ENCODE results near the gene SLC26A2. TPM values are rescaled to one million over a fixed set of nuclear protein-coding genes. Genes with fewer than 3 reads are reported as not detected.
A peak's percentile ranks its signal among the peaks of the same experiment; 100 is the strongest.

The SLC26A2 gene
- total RNA-seq, 4 donors from 2014 or later: 14.8 to 21.8 (median 16.6) TPM

- no peak for ATAC-seq (ENCODE audit: low FRiP score)
- TF ChIP-seq CTCF (IDR thresholded peaks at IDR 0.05): no peak
- DNase-seq (ENCODE audit: low spot score): no peak
Observed at GRCh38 chr5:149937610-149938009, 22.9 kb upstream of the SLC26A2 start.

- ATAC-seq (ENCODE audit: low FRiP score): no peak
- peak; percentile 56 for DNase-seq (ENCODE audit: low spot score)
- no peak for TF ChIP-seq CTCF (IDR thresholded peaks at IDR 0.05)
Observed at GRCh38 chr5:149938279-149938678, 22.3 kb upstream of the SLC26A2 start.

GRCh38 chr5:149938791-149939358 lies 21.7 kb upstream of the SLC26A2 start:
- DNase-seq (ENCODE audit: low spot score): no peak
- no peak for TF ChIP-seq CTCF (IDR thresholded peaks at IDR 0.05)
- peak; percentile 46 for ATAC-seq (ENCODE audit: low FRiP score)

GRCh38 chr5:149939546-149939945 lies 21.0 kb upstream of the SLC26A2 start:
- TF ChIP-seq CTCF (IDR thresholded peaks at IDR 0.05): no peak
- ATAC-seq (ENCODE audit: low FRiP score) (no peak), DNase-seq (ENCODE audit: low spot score) (no peak)

GRCh38 chr5:149940077-149940574 lies 20.4 kb upstream of the SLC26A2 start:
- no peak for ATAC-seq (ENCODE audit: low FRiP score)
- TF ChIP-seq CTCF (IDR thresholded peaks at IDR 0.05): no peak
- no peak for DNase-seq (ENCODE audit: low spot score)

- no peak for DNase-seq (ENCODE audit: low spot score)
- no peak for ATAC-seq (ENCODE audit: low FRiP score)
- TF ChIP-seq CTCF (IDR thresholded peaks at IDR 0.05): no peak
Observed at GRCh38 chr5:149940941-149941644, 19.5 kb upstream of the SLC26A2 start.

GRCh38 chr5:149941795-149942194 lies 18.8 kb upstream of the SLC26A2 start:
- no peak for ATAC-seq (ENCODE audit: low FRiP score)
- no peak for TF ChIP-seq CTCF (IDR thresholded peaks at IDR 0.05)

More at GRCh38 chr5:149941795-149942194, 18.8 kb upstream of the SLC26A2 start:
- no peak for DNase-seq (ENCODE audit: low spot score)

All from omental fat pad (tissue), 4 donors.